Measurements from ENCODE around the gene RBM19.

The RBM19 gene

DNA sequence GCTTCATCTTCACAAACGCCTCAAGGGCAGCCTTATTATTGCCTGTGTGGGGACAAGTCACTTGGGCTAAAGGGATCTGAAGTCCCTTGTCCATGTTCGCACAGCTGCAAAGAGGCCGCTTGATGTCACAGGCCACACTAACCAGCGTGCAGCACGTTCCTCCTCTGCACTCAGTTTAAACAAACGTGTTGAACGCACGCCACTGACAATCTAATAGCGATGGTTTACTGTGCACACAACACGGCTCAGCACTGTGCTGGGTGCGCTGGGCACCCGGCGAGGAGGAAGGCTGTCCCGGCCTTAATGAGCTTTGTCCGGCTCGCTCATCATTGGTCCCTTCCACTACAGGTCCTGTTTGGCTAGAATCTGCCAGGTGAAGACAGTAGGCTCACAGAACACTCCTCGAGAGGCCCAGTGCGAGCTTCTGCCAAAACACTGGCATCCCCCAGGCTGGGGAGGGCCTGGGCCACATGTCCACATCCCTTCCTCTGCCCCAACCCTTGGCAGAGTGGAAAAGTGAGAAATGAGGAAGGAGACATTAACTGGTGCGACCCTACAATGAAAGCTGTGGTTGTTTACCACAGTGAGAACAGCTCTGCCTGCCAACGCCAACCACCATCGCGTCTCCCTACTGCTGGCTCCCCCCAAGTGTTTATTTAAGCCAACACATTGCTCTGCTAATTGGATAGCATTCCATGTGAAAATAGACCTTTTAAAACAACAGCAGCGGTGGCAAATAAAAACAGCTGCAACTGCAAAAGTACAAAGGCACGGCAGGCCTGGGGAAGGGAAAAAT, 113.2 kb downstream of the RBM19 start:
- no peak for DNase-seq

DNA sequence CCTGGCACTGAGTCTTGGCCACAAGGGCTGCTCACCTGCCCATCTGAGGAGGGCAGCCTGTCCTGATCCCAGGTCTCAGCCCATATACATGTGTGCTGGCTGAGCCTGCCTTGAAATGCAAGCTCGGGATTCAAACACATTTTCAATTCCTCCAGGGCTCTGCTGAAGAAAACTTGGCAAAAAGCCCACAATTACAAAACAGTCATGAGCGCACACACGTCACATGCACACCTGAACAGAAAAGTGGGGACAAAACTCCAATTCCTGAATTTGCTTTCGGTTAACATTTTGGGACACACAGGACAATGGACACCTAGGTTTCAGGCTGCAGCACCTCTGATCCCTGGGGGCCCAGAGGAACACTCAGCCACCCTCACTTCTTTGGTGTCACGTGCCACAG, 113.9 kb downstream of the RBM19 start:
- no peak for DNase-seq

DNA sequence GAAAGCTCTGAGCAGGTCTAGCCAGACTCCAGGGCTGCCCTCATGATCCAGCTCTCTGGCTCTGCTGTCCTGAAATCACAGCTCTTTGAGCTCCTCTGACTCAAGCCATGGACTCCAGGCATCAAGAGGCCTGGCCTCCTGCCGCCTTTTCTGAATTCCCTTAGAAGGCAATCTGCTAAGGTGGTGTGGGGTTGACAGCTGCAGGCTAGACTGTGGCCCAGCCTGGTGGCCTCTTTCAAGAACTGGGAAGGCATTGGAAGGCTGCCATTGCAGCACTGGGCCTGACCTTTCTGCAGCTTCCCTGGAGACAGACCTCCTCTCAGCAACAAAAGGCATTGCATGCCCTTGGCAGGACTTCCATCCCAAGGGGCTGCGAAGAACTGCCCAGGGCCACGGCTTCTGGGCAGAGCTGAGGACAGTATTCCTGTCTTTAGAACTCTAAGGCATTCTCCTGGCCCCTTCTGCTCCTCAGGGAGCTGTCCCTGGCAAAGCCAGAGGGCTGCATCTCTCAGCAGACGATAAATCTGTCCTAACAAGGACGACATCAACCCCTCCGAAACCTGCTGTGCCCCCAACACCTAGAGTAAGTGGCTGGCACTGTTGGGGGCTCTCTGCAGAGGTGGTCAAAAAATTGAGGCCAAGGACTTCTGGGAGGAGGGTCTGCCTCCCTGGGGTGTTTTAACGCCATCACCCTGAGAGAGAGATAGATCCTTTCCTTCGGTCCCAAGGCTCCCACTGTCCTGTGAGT, 115.6 kb downstream of the RBM19 start:
- DNase-seq, result no peak

DNA sequence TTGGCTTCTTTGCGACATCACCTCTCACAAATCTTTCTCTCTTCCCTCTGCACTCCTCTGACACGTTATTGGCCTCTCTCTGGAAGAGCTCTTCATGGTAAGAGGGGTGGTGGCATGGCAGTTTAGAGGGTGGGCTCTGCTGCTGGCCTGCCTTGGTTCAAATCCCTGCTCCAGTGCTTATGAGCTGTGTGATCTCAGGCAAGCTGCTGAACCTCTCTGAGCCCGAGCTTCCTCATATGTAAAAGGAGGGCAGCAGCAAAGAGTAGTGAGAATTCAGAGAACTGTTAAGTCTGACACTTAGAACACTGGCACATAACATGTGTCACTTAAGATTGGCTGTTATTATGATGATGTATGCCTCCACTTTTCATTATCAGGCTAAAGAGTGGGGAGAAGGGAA, 118.3 kb downstream of the RBM19 start:
- no peak for DNase-seq

DNA sequence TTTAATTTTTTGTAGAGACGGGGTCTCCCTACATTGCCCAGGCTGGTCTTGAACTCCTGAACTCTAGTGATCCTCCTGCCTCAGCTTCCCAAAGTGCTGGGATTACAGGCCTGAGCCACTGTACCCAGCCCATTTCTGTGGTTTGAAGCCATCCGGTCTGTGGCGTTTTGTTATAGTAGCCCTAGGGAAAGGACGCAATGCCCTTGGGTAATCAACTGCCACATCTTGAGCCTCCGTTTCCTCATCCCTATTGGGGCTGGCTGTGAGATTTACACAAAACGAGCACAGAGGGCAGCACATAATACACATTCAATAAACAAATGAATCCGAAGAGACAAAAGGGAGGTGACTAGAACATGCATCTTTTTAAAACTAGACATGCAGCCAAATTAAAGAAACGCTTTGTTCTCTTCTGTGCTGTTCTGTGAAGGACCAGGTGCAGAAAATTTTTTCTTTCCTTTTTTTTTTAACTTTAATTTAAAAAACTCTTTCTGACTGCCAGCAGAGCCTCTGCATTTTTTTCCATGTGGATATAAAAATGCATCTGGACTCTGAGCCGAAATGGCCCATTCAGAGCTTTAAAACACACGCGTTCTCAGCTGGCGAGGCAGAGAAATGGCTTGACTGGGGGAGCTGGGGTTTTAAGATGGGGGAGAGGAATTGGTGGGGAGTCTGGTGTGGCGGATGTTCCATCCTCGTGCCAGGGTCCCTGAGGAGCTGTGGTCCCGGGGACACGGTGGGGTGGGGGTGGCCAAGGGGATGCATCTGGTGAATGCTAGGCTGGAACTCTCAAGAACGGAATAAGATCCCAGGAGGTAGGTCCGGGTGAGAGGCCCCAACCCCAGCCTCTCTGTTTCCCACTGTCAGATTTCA, 119.0 kb downstream of the RBM19 start:
- no peak for DNase-seq

DNA sequence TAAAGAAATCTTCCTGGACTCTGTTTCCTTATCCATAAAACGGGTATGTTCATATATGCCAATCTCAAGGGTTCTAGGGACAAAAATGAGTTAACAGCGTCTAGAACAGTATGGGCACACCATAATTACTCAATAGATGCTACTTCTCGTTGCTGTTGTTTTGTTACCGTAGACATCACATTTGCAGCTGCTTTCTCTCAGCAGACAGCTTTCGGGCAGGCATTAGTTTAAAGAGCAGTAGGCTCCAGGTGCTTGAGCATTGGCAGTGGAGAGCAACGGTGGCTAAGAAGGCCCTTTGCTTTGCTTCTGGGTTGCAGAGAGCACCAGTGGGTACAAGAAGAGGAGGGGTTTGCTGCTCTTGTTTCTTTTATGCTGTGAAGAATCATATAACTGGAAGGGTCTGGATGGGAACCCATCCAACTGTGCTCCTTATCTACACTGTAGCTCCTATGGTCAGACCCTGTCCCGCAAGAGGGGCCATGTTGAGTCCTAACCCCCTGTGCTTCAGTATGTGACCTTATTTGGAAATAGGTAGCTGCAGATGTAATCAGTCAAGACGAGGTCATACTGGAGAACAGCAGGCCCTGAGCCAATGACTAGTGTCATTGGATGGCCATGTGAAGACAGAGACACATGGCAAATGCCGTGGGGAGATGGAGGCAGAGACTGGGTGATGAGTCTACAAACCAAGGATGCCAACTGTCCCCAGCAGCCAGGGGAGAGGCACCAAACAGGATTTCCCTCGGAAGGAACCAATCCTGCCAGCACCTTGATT, 120.0 kb downstream of the RBM19 start:
- no peak for DNase-seq

DNA sequence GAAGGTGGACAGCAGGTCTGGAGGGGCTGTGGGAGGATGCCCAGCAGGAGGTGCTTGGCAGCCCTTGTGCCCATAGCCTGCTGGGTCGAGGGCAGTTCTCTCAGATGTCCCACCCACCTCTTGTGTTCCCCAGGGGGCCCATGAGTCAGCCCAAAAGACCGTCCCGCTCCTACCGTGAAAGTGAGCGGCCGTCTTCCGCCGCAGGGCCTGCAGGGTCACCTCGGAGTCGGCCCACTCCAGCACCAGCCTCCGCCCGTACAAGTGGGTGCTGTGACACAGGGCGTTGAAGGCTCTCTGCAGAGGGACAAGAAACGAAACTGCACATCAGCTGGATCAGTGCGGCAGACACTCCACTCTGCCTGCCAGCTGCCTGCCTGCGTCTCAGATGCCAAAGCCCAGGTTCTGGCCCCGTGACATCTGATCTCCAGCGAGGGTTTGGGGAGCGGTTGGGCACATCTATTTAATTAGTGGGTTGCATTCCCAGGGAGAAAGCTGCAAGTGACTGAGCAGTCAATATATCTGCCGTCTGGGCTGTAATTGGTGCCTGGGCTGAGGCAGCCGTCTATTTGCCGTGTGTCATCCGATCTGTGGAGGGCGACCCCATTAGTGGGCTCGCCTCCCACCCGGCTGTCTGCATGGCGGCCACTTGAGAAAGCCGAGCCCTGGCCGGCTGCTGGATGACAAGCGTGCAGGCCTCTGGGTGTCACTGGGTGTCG, 121.5 kb downstream of the RBM19 start:
- no peak for DNase-seq

DNA sequence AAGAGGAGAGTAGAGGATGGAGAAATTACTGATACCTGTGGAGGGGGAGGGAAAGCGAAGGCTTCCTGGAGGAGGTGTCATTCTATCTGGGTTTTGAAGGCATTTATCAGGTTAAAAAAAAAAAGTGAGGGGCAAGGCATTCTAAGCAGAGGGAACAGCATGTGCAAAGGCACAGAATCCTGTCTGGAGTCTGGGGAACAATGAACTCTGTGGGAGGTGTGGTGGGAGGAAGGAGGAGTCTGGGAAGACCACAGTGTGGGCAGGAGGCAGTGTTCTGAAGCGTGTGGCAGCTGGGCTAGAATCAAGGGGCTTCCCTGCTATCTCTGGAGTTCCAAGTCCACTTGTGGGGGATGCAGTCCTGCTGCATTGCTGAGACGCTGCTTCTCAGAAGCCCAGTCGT, 123.4 kb downstream of the RBM19 start:
- no peak for DNase-seq

DNA sequence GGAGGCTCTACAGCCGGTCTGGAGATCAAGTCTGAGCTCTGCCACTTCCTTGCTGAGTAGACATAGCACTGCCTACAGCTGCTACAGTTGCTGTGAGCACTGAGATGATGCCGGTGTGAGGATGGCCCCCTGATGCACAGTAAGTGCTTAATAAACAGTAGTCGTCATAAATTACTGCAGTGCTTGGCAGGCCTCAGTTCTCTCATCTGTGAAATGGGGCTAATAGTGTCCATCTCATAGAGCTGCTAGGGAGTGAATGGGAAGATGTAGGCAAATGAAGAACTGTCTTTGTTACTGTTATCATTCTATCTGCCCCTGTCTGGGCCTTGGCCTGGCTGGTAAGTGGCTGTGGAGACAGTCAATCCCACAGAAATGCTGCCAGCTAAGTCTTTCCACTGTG, 124.3 kb downstream of the RBM19 start:
- no peak for DNase-seq

DNA sequence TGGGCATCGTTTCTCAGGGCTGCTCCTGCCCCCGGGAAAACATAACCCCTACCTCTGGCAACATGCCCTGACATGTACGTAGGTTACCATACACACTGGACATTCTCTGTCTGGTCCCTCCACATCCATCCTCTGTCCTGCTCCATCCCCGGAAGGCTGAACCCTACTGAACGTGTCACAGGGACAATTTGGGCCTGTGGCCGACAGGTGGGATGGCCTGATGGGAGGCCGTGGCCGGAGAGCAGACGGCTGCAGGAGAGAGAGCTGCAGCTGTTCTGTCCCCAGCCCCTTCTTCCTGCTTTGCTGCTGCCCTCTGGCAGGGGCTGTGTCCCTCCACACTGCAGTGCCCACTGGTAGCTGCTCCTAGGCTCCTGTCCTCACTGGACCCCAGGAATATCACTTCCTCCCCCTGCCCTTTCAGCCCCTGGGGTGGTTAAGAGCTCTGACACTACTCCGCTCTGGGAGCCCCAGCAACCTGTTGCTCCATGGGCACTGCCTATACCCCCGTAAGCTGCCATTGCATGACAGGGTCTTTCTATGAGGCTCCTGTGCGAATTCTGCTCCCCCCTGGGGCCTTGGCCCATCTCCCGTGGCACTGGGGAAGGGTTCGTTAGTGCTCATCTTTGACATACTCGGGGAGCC, 125.6 kb downstream of the RBM19 start:
- no peak for DNase-seq

DNA sequence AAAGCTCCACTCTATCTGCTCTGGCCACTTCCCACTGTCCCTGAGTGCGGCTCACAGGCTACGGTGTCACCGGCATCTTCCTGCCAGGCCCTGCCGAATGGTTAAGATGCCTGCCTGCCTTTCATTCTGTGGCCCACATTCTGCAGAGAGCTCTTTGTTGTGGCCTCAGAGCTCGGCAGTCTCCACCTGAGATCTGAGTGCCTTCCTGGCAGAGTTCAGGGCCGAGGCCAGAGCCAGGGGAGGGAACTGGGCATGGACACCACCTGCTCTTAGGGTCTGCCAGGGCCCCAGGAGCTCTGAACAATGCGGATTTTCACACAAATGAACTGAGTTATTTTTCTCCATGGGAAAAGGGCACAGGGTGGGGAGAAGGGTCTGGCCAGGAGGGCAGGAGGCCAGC, 127.2 kb downstream of the RBM19 start:
- DNase-seq, result no peak

DNA sequence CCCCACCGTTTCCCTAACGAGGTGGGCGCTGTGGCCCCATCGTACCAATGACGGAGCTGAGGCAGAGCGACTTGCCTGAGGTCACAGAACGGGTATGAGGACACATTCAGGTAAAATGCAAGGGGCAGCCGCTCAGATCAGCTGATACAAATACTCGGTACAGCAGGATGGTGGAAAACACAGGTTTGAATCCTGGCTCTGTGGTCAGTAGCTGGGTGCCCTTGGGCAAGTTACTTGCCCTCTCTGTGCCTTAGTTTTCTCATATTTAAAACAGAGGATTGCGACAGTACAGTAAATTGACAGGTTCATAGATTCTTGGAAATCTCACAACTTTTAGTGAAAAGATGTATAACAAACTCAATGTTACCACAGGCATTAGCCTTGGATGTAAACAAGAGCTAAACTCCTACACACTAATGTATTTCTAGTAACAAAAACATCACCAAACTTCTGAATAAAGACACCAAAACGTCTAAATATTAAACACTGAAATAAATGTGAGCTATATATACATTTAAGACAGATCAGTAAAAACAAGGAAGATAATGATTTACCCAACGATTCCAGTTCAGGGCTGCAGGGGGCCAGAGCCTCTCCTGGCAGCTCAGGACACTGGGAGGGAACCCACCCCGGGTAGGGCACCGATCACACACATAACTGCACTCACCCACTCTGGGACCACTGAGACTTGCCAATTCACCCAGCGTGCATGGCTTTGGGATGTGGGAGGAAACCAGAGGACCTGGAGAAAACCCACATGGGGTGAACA, 128.4 kb downstream of the RBM19 start:
- no peak for DNase-seq

DNA sequence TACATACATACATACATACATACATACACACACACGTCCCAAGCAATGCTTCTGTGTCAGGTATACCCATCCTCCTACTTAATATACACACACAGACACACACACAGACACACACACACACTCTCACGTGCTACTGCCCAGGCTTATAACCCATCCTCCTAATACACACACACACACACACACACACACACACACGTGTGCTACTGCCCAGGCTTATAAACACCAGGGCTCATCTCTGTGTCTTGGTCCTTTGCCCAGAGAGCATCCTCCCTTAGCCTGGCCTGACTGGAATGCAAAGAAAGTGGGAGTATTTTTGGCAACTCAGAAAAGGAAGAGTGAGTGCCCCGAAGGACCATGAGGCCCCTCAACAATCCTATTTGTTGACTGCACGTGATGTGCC, 129.0 kb downstream of the RBM19 start:
- DNase-seq, result no peak

DNA sequence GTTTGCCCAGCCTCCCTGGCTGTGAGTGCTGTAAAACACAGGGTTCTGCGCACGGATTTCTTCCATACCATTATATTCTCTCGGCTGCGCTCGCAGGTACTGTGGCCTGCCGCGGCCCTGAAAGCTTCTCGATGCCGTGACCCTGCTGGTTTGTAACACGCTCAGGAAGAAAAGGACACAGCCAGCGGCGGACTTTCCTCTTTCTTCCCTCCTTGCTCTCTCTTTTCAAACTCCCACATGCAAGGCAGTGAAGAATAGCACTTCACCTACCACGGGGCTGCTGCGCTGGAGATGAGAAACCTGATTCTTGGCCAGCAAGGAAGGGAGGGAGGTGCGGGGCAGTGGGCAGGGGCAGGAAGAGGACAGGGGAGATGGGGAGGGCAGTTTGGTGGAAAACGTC, 130.2 kb downstream of the RBM19 start:
- DNase-seq, result no peak

DNA sequence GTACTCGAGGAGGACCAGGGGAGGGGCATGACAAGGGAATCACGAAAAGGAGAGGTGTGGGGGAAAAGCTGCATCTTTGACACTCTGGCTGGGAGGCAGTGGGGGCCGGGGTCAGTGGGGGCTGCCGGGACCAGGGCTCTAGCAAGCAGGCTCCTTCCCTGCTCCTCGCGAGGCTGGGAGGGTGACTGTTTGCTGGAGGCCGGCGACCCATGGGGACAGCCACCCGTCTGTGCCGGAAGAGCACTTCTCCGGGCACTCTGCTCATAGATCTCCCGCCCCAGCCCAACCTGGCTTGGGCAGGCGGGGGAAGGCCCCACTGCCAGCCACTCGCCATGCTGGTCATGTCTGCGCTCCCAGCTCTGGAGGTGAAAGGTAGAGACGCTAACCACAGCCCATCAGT, 130.7 kb downstream of the RBM19 start:
- DNase-seq, result no peak

DNA sequence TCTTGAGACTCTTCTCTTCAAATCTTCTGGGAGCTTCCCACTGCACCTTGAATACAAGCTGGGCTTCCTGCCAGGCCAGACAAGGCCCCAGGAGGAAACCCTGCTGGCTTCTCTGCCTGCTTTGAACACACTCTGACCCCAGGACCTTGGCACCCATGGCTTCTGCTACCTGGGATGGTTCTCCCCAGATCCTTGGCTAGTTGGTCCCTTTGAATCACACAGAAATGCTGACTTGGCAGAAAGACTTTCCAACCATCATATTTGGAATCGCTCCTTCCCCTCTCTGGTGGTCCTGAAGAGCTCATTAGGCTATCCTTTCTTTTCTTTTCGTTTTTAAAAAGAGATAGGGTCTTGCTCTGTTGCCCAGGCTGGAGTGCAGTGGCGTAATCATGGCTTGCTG, 132.7 kb downstream of the RBM19 start:
- DNase-seq, result no peak

DNA sequence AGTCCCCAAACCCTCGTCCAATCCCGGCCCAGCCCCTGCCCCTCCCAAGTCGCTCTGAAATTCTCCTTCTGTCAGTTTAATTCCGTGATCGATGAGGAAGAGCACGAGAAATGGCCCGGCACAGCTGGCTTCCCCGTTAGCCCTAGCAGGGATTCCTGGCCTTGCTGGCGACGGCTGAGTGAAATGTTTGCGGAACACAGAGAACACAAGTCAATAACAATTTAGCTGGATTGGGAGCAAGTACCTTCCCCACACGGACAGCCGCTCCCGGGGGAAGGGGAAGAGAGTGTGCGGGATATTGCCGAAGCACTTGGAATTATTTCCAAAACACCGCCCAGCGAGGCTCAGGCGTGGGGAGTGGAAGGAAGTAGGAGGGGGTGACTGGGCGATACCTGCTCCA, 134.6 kb downstream of the RBM19 start:
- no peak for DNase-seq

DNA sequence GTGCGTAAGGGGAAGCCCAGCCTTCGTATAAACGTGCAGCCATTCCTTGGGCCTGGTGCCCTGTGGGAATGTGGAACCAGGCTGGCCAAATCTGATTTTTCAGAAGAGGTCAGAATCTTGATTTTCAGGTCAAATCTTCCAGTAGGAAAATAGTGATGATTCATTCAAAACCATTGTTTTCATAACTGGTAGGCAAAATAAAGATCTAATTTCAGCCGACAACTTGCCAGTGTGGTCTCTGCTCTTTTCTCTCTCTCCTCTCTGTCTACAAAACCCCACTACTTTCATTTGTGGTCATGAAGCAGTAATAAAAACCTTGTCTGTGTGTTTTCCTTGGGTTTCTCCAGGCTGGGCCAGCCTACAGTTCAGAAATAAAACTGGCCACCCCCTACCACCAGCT, 135.1 kb downstream of the RBM19 start:
- DNase-seq, result no peak

DNA sequence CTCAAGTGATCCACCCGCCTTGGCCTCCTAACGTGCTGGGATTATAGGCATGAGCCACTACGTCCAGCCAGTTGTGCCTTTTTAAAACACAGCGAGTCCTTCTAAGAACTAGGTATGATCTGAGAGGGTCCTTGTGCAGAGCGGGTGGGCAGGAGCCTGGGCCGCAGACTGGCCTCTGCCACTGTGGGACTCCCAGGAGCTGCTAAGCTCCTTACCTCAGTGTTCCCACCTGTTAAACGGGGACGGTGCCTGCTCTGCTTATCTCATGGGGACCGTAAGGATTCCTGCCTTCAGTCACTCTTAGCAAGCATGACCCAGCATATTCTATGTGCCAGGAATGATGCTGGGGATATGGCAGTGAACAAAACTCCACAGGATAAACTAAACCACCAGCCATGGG, 136.9 kb downstream of the RBM19 start:
- DNase-seq, result no peak

DNA sequence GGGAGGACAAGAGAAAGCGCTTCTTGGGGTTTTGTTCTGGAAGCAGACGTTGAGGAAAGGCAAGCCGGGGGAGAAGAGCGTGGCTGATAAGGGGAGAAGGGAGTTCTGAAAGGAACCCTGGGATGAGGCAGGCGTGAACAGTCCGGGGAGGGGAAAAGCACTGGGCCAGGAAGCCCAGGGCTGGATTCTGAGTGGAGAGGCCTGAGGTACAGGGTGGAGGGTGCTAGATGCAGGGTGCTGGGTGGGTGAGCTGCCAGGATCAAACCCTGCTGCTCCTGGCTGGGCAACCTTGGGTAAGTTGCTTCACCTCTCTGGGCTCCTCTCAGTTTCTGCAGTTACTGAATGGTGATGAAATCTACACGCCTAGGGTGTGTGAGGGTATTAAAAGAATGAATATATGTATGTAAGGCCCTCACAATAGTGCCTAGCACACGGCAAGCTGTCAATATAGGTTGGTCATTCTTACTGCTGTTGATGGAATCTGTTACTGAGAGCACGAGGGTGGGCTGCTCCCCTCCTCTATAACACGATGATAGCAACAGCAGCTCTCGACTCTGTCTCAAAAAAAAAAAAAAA, 138.5 kb downstream of the RBM19 start:
- no peak for DNase-seq

All from hematopoietic multipotent progenitor cell treated with erythropoietin and hydrocortisone succinate and interleukin-3 and kit ligand, for 8 days (in vitro differentiated cells).